ENCODE results near the gene TMEM167B. TPM values are rescaled to one million over a fixed set of nuclear protein-coding genes. Genes with fewer than 3 reads are reported as not detected.

The TMEM167B gene
- total and polyA plus RNA-seq, 2 of the 4 experiments (the other 2 are of a cell fraction), result 21.6 to 32.1 TPM

DNA sequence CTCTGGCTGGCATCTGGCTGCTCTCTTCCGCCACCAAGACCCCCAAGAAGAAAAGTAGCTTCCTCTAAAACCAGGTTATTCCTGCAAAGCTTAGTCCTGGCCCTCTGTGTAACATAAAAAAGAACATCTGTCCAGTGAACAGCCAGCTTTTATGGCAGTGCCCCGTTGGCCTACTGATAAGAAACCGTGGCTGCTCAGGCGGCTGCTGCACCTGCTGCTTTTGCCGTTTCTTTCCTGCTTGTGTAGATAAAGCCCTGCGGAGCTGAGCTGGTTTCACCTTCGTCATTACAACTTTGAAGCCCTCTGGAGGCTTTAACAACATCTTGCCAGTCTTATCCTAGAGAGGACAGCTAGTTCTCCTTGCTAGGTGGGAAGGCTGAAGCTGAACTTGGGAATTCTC, 43.9 kb downstream of the TMEM167B start:
- Histone ChIP-seq H3K23ac (ENCODE audit: low read depth, low read length) (no peak overlapping the region), H2AK9ac (replicated peaks; ENCODE audit: low read depth, low read length, poor library complexity) (no peak overlapping the region), H4K91ac (ENCODE audit: insufficient read depth, low read depth, low read length) (no peak overlapping the region), H3K36me3 (ENCODE audit: control insufficient read depth, insufficient read depth, low read length) (no peaks in the 10 kb centered on the region), H3K56ac (ENCODE audit: extremely low read depth, insufficient read depth, low read length) (no peak overlapping the region), H2AFZ (replicated peaks; ENCODE audit: low read length, poor library complexity) (peak overlapping the region; percentile 14), H2BK20ac (ENCODE audit: low read depth, low read length) (no peak overlapping the region), H3K9ac (ENCODE audit: low read depth, low read length) (no peak overlapping the region), H2BK15ac (ENCODE audit: low read depth, low read length) (no peak overlapping the region), H3K4me1 (ENCODE audit: control insufficient read depth, insufficient read depth, low read length) (no peaks in the 10 kb centered on the region), H3K18ac (ENCODE audit: low read depth, low read length) (no peak overlapping the region), H2AK5ac (ENCODE audit: low read depth, low read length) (no peak overlapping the region), H3K27me3 (ENCODE audit: control insufficient read depth, insufficient read depth, low read length) (no peaks in the 10 kb centered on the region), H4K8ac (ENCODE audit: low read depth in 2 of 2, low read length in 2 of 2) (no peak overlapping the region), H3K9me1 (ENCODE audit: insufficient read depth, low read length) (no peaks in the 10 kb centered on the region), H3K79me1 (ENCODE audit: low read depth in 1 of 2, low read length in 2 of 2) (no peaks in the 10 kb centered on the region), H3K9me3 (ENCODE audit: control insufficient read depth, insufficient read depth, low read length) (no peaks in the 10 kb centered on the region), H3K4me3 (ENCODE audit: insufficient read depth, low read depth, low read length) (no peak overlapping the region), H4K20me1 (ENCODE audit: insufficient read depth, low read length) (no peaks in the 10 kb centered on the region), H4K5ac (ENCODE audit: low read depth, low read length) (no peak overlapping the region), H3K14ac (replicated peaks; ENCODE audit: low read depth, low read length) (no peak overlapping the region), H2BK5ac (ENCODE audit: low read depth, low read length, poor library complexity, severe bottlenecking) (no peak overlapping the region), H3K27ac (ENCODE audit: insufficient read depth, low read length) (no peak overlapping the region), H2BK120ac (ENCODE audit: low read depth, low read length) (no peak overlapping the region), H3K4ac (ENCODE audit: low read depth, low read length) (no peak overlapping the region), H3K4me2 (ENCODE audit: low read depth, low read length) (no peak overlapping the region)
- DNase-seq (no peak), ATAC-seq (ENCODE audit: low read depth) (no peak)
- in situ Hi-C loops (cut with MboI; ENCODE audit: low sequenced_read_pairs), result no loop called here
- BruUV-seq (replicated peaks), result no TSS peak
- CTCF ChIA-PET, result interaction anchor here (1.0 kb wide), 2 partner anchors 22 to 34 kb away, joined by 3 to 4 read pairs; no protein-coding TSS in a partner anchor
- 73% methylated on average over 3 of the region's 7 CpGs; no CpG with 5 or more reads in 1 of the 2 experiments for WGBS, 2 experiments (ENCODE audit: extremely low coverage in 2 of 2, insufficient read length in 1 of 2)
- intact Hi-C loops (cut with micrococcal nuclease), result no loop called here
- TF ChIP-seq POLR2A (IDR thresholded peaks at IDR 0.05; ENCODE audit: low read depth, low read length) (no peak), CHD1 (IDR thresholded peaks at IDR 0.05; ENCODE audit: low read depth, low read length) (no peak), RFX5 (IDR thresholded peaks at IDR 0.05; ENCODE audit: low read depth, low read length) (no peak), FOS (IDR thresholded peaks at IDR 0.05; ENCODE audit: low read depth, low read length) (no peak), RCOR1 (IDR thresholded peaks at IDR 0.05; ENCODE audit: insufficient replicate concordance, low read length) (no peak), MAZ (IDR thresholded peaks at IDR 0.05; ENCODE audit: borderline replicate concordance, low read depth, low read length) (no peak), RAD21 (IDR thresholded peaks at IDR 0.05; ENCODE audit: low read length) (no peak), BHLHE40 (IDR thresholded peaks at IDR 0.05; ENCODE audit: low read depth, low read length) (no peak), MAFK (IDR thresholded peaks at IDR 0.05; ENCODE audit: low read depth, low read length) (no peak), SMC3 (IDR thresholded peaks at IDR 0.05; ENCODE audit: low read depth, low read length) (no peak), NFE2L2 (IDR thresholded peaks at IDR 0.05; ENCODE audit: low read depth, low read length) (no peak)
- TF ChIP-seq, protein P1, sequence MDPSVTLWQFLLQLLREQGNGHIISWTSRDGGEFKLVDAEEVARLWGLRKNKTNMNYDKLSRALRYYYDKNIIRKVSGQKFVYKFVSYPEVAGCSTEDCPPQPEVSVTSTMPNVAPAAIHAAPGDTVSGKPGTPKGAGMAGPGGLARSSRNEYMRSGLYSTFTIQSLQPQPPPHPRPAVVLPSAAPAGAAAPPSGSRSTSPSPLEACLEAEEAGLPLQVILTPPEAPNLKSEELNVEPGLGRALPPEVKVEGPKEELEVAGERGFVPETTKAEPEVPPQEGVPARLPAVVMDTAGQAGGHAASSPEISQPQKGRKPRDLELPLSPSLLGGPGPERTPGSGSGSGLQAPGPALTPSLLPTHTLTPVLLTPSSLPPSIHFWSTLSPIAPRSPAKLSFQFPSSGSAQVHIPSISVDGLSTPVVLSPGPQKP (IDR thresholded peaks at IDR 0.05; ENCODE audit: borderline replicate concordance, low read depth, low read length), result no peak
- TF ChIP-seq, protein P2, sequence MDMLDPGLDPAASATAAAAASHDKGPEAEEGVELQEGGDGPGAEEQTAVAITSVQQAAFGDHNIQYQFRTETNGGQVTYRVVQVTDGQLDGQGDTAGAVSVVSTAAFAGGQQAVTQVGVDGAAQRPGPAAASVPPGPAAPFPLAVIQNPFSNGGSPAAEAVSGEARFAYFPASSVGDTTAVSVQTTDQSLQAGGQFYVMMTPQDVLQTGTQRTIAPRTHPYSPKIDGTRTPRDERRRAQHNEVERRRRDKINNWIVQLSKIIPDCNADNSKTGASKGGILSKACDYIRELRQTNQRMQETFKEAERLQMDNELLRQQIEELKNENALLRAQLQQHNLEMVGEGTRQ (IDR thresholded peaks at IDR 0.05; ENCODE audit: low read depth, low read length), result no peak
- TF ChIP-seq, protein P3, sequence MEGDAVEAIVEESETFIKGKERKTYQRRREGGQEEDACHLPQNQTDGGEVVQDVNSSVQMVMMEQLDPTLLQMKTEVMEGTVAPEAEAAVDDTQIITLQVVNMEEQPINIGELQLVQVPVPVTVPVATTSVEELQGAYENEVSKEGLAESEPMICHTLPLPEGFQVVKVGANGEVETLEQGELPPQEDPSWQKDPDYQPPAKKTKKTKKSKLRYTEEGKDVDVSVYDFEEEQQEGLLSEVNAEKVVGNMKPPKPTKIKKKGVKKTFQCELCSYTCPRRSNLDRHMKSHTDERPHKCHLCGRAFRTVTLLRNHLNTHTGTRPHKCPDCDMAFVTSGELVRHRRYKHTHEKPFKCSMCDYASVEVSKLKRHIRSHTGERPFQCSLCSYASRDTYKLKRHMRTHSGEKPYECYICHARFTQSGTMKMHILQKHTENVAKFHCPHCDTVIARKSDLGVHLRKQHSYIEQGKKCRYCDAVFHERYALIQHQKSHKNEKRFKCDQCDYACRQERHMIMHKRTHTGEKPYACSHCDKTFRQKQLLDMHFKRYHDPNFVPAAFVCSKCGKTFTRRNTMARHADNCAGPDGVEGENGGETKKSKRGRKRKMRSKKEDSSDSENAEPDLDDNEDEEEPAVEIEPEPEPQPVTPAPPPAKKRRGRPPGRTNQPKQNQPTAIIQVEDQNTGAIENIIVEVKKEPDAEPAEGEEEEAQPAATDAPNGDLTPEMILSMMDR (conservative IDR thresholded peaks at IDR 0.05; ENCODE audit: low read depth, low read length), result no peak
- POLR2A ChIA-PET (ENCODE audit: unreplicated experiment), result no interaction called here
- dilution Hi-C loops (cut with HindIII; ENCODE audit: low sequenced_read_pairs, unreplicated experiment), result no loop called here
